Measurements from ENCODE around the gene MTHFD2. TPM values are rescaled to one million over a fixed set of nuclear protein-coding genes. Genes with fewer than 3 reads are reported as not detected.

The MTHFD2 gene
- total and polyA plus RNA-seq, 2 donors (not counting 3 experiments of a cell fraction or from before 2014, with no cell fraction given), result 25.6 to 83.2 TPM

DNA sequence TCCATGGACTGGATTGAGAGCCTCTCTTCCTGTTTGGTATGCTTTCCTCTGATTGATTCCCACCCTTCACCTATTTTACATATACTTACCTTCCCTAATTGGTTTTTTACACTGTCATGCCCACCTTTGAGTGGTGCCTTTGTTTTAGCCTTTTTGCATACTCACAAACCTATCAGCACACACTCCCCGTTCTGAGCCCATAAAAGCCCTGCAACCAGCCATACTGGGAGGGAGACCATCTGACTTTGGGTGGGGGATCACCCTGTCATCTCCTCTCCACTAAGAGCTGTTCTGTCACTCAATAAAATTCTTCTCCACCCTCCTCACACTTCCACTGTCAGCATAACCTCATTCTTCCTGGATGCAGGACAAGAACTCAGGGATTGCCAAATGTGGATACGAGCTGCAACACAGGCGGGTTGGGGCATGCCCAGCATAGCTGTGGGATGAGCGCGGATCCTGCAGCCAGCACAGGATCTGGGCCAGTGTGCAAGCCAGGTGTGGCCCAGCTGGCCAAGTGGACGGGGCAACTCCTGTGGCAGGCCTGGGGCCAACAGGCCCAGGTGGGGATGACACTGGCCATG is 10.3 kb upstream of the MTHFD2 start:
- Histone ChIP-seq H4K20me1 (replicated peaks; ENCODE audit: control insufficient read depth, extremely low read depth, insufficient read depth, low read length) (no peaks in the 10 kb centered on the region), H3K27me3 (ENCODE audit: control insufficient read depth in 2 of 2, insufficient read depth in 2 of 2, low read length in 2 of 2) (peaks cover 0 to 4% of the 10 kb centered on the region in 2 experiments), H3K4me2 (ENCODE audit: insufficient read depth, low read length) (no peak overlapping the region), H3K9me3 (replicated peaks; ENCODE audit: control insufficient read depth, insufficient read depth, low read length) (no peaks in the 10 kb centered on the region), H3K27ac (ENCODE audit: insufficient read depth, low read depth, low read length) (no peak overlapping the region), H3K9ac (replicated peaks; ENCODE audit: extremely low read depth, insufficient read depth, low read length) (no peak overlapping the region), H3K36me3 (ENCODE audit: control insufficient read depth in 2 of 2, extremely low read depth in 1 of 2, insufficient read depth in 2 of 2, low read length in 2 of 2) (no peaks in the 10 kb centered on the region), H3K9me1 (replicated peaks; ENCODE audit: control insufficient read depth, extremely low read depth, insufficient read depth, low read length) (no peaks in the 10 kb centered on the region), H3K79me2 (ENCODE audit: control insufficient read depth, insufficient read depth, low read length) (no peaks in the 10 kb centered on the region), H3K4me3 (replicated peaks in 1 of 3; ENCODE audit: insufficient read depth in 1 of 3, low read depth in 1 of 3, low read length in 3 of 3) (no peak overlapping the region), H2AFZ (ENCODE audit: low read depth, low read length) (no peak overlapping the region), H3K4me1 (ENCODE audit: control insufficient read depth, extremely low read depth, insufficient read depth, low read length) (no peaks in the 10 kb centered on the region)
- intact Hi-C loops (cut with micrococcal nuclease) (no loop called here), dilution Hi-C loops (cut with MboI; ENCODE audit: extremely low pct_ligation_motif_present, low sequenced_read_pairs) (no loop called here)
- FAIRE-seq (no peak), DNase-seq (ENCODE audit: low read depth, low spot score) (no peak)
- TF ChIP-seq EZH2 (IDR thresholded peaks at IDR 0.05; ENCODE audit: borderline replicate concordance, low read depth, low read length, severe bottlenecking) (no peak), POLR2AphosphoS5 (IDR thresholded peaks at IDR 0.05; ENCODE audit: insufficient read depth, low read depth, low read length) (no peak), GATA2 (IDR thresholded peaks at IDR 0.05; ENCODE audit: insufficient read depth, insufficient read length, low read depth, low read length) (no peak), POLR2A (IDR thresholded peaks at IDR 0.05; ENCODE audit: low read depth, low read length) (no peak), MAX (IDR thresholded peaks at IDR 0.05; ENCODE audit: insufficient read depth, insufficient read length) (no peak), MYC (IDR thresholded peaks at IDR 0.05; ENCODE audit: low read depth, low read length) (no peak), FOS (IDR thresholded peaks at IDR 0.05; ENCODE audit: borderline replicate concordance, insufficient read depth, low read length) (no peak), CTCF (IDR thresholded peaks at IDR 0.05; ENCODE audit: extremely low read depth in 1 of 2, insufficient read depth in 1 of 2, low read depth in 1 of 2, low read length in 2 of 2) (no peak), JUN (IDR thresholded peaks at IDR 0.05; ENCODE audit: borderline replicate concordance, insufficient read depth, insufficient read length, low read depth) (no peak)
- CTCF ChIA-PET, result no interaction called here
- POLR2A ChIA-PET, result no interaction called here
- no TSS peak for BruUV-seq (replicated peaks)

All from endothelial cell of umbilical vein (primary cell).